HG02763 (cell line): ENCODE data around the gene CCDC158.
A peak's percentile ranks its signal among the peaks of the same experiment; 100 is the strongest.
"Not testable (repeated sequence)": the region's sequence is repeated elsewhere in the genome, so short reads cannot be mapped to it uniquely, and the experiment has no call there.

Source experiments
- ATAC-seq: cut with Tn5 transposase; IDR thresholded peaks from one replicate; pipeline ENCODE4 v1.9.1; 2021; ENCODE audit warnings: mild to moderate bottlenecking, moderate library complexity; ENCODE audit not compliant: unreplicated experiment

Gene CCDC158

GRCh38 chr4:76313547-76313946 lies 107.4 kb downstream of the CCDC158 start:
- ATAC-seq = no peak

- no peak for ATAC-seq
These were observed 108.5 kb downstream of the CCDC158 start for GRCh38 chr4:76312457-76312856.

GRCh38 chr4:76311896-76312331 lies 109.0 kb downstream of the CCDC158 start:
- no peak for ATAC-seq

- ATAC-seq = no peak
These were observed 110.3 kb downstream of the CCDC158 start for GRCh38 chr4:76310683-76311082.

GRCh38 chr4:76309939-76310550 lies 110.9 kb downstream of the CCDC158 start:
- no peak for ATAC-seq

- ATAC-seq = no peak
These were observed 112.4 kb downstream of the CCDC158 start for GRCh38 chr4:76308548-76308947.

- ATAC-seq = no peak
These were observed 113.3 kb downstream of the CCDC158 start for GRCh38 chr4:76307660-76308014.

- no peak for ATAC-seq
These were observed 113.9 kb downstream of the CCDC158 start for GRCh38 chr4:76306882-76307659.

- no peak for ATAC-seq
These were observed 114.7 kb downstream of the CCDC158 start, which contains the start of gene STBD1 for GRCh38 chr4:76305971-76306881. TSS of gene STBD1 (plus strand) at chr4:76306733. CDS start at chr4:76306770, 37 bp downstream.

GRCh38 chr4:76305033-76305687 lies 115.8 kb downstream of the CCDC158 start:
- ATAC-seq = no peak

- no peak for ATAC-seq
These were observed 118.0 kb downstream of the CCDC158 start for GRCh38 chr4:76302826-76303438.

GRCh38 chr4:76301775-76302162 lies 119.2 kb downstream of the CCDC158 start:
- no peak for ATAC-seq

GRCh38 chr4:76301068-76301774 lies 119.7 kb downstream of the CCDC158 start:
- ATAC-seq = peak; percentile 99

GRCh38 chr4:76300012-76300411 lies 120.9 kb downstream of the CCDC158 start:
- no peak for ATAC-seq

GRCh38 chr4:76298227-76298626 lies 122.7 kb downstream of the CCDC158 start:
- no peak for ATAC-seq

GRCh38 chr4:76296286-76296820 lies 124.6 kb downstream of the CCDC158 start:
- ATAC-seq = no peak

- ATAC-seq = no peak
These were observed 127.2 kb downstream of the CCDC158 start for GRCh38 chr4:76293772-76294171.

- ATAC-seq = no peak
These were observed 128.2 kb downstream of the CCDC158 start for GRCh38 chr4:76292730-76293129.

- not testable (repeated sequence) for ATAC-seq
These were observed 133.1 kb downstream of the CCDC158 start for GRCh38 chr4:76287811-76288210.

GRCh38 chr4:76283900-76284299 lies 137.0 kb downstream of the CCDC158 start:
- no peak for ATAC-seq
